Large intestine (tissue), 3 donors: Measurements from ENCODE around the gene DRC1. TPM values are rescaled to one million over a fixed set of nuclear protein-coding genes. Genes with fewer than 3 reads are reported as not detected.

Experiments
- DNase-seq, 2 donors: peaks; one replicate each; pipeline versions ENCODE4 v3.0.0 to v3.0.0-alpha.2; 2013
- H3K27ac ChIP-seq: one replicate; pipeline ENCODE4 v1.5.1; 2013; ENCODE audit warnings: low read length
- H3K27me3 ChIP-seq: 2 replicates; pipeline ENCODE4 v1.6.1; 2013; ENCODE audit warnings: low read length; ENCODE audit not compliant: control insufficient read depth, insufficient read depth
- H3K36me3 ChIP-seq: 2 replicates; pipeline ENCODE4 v1.6.1; 2013; ENCODE audit warnings: low read length; ENCODE audit not compliant: control insufficient read depth, insufficient read depth
- H3K4me1 ChIP-seq: one replicate; pipeline ENCODE4 v1.6.1; 2013; ENCODE audit warnings: low read length; ENCODE audit not compliant: control insufficient read depth, insufficient read depth
- H3K4me3 ChIP-seq: one replicate; pipeline ENCODE4 v1.5.1; 2013; ENCODE audit warnings: low read length
- H3K9me3 ChIP-seq: one replicate; pipeline ENCODE4 v1.6.1; 2013; ENCODE audit warnings: mild to moderate bottlenecking, low read depth, low read length, moderate library complexity; ENCODE audit not compliant: control insufficient read depth
- WGBS: methylation state at CpG from one replicate; pipeline ENCODE4 v1.1.5; 2013; ENCODE audit warnings: low lambda C conversion rate; ENCODE audit not compliant: insufficient coverage; 5-methylcytosine and 5-hydroxymethylcytosine counted together
- polyA plus RNA-seq: library from polyadenylated mRNA; unstranded; fragments of 120-200 nt; gene quantifications from one replicate; pipeline ENCODE4 v1.2.1, GENCODE V29; 2013

The DRC1 gene
- polyA plus RNA-seq, 1 donor = 0.76 TPM

DNA sequence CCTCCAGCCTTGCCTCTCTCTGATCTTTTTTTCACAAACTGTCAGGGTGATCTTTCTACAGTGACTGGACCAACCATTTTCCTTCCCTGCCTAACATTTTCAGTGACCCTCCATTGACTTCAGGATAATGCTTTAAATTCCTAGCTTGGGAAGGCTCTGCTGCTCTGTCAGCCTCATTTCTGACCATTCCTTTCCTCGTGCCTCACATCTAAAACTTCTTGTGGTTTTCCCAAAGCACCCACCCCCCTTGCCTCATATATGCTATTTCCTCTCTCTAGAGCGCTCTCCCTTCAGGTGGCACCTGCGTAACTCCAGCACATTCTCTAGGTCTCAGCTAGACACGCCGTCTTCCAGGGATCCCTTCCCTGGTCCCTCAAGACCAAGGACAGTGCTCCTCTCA is 37.2 kb downstream of the DRC1 start:
- Histone ChIP-seq H3K27me3 (no peaks in the 10 kb centered on the region), H3K27ac (peak overlapping the region; percentile 70), H3K36me3 (no peaks in the 10 kb centered on the region), H3K4me1 (peaks cover 13% of the 10 kb centered on the region), H3K4me3 (no peak overlapping the region), H3K9me3 (no peaks in the 10 kb centered on the region)
- WGBS = no CpG with 5 or more reads among the region's 5 CpGs
- no peak for DNase-seq

GRCh38 chr2:26442301-26442700 is 40.6 kb downstream of the DRC1 start:
- Histone ChIP-seq H3K36me3 (no peaks in the 10 kb centered on the region), H3K9me3 (peaks cover 2% of the 10 kb centered on the region), H3K4me3 (no peak overlapping the region), H3K27me3 (no peaks in the 10 kb centered on the region), H3K4me1 (peaks cover 13% of the 10 kb centered on the region), H3K27ac (peak overlapping the region; percentile 30)
- no CpG with 5 or more reads among the region's 2 CpGs for WGBS
- DNase-seq = no peak

- peak; percentile 25 to 72 for DNase-seq
- Histone ChIP-seq H3K9me3 (peaks cover 2% of the 10 kb centered on the region), H3K36me3 (no peaks in the 10 kb centered on the region), H3K27me3 (no peaks in the 10 kb centered on the region), H3K27ac (peak overlapping the region; percentile 30), H3K4me3 (no peak overlapping the region), H3K4me1 (peaks cover 13% of the 10 kb centered on the region)
- 40% methylated on average over 1 of the region's 3 CpGs for WGBS
Measured at GRCh38 chr2:26442707-26443106, 41.0 kb downstream of the DRC1 start.

DNA sequence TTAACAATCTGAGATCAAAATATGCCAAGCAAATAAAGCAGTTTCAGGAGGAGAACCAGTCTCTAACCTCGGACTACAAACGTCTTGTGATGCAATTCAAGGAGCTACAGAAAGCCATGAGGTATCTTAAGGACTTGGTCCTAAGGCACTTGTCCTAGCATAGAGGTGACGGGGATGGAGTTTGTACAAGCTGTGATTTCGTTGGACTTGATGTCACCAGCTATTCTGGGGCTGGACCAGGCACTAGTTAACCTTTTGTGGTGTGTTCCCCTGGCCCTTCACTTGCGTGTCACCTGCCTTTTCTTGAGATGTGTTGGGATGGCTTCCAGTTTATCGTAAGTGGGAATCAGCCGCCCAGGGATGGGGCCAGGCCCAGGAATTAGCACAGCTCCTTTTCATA is 42.5 kb downstream of the DRC1 start:
- H3K27ac ChIP-seq = no peak overlapping the region
- H3K9me3 ChIP-seq = peaks cover 2% of the 10 kb centered on the region
- no CpG with 5 or more reads among the region's 7 CpGs for WGBS
- H3K4me1 ChIP-seq = peaks cover 5% of the 10 kb centered on the region
- H3K27me3 ChIP-seq = no peaks in the 10 kb centered on the region
- no peaks in the 10 kb centered on the region for H3K36me3 ChIP-seq
- peak in 1 of 2 donors; percentile 5 for DNase-seq
- H3K4me3 ChIP-seq = no peak overlapping the region

- no CpG with 5 or more reads among the region's 9 CpGs for WGBS
- no peaks in the 10 kb centered on the region for H3K27me3 ChIP-seq
- no peak for DNase-seq
Measured at GRCh38 chr2:26448651-26449050, 46.9 kb downstream of the DRC1 start.

GRCh38 chr2:26449278-26450030 is 47.7 kb downstream of the DRC1 start:
- Histone ChIP-seq H3K27ac (no peak overlapping the region), H3K36me3 (no peaks in the 10 kb centered on the region), H3K27me3 (no peaks in the 10 kb centered on the region), H3K4me1 (peaks cover 3% of the 10 kb centered on the region), H3K4me3 (no peak overlapping the region), H3K9me3 (peaks cover 2% of the 10 kb centered on the region)
- no peak for DNase-seq
- WGBS = no CpG with 5 or more reads among the region's 10 CpGs

More at GRCh38 chr2:26448651-26449050, 46.9 kb downstream of the DRC1 start:
- Histone ChIP-seq H3K27ac (no peak overlapping the region), H3K36me3 (no peaks in the 10 kb centered on the region), H3K9me3 (peaks cover 2% of the 10 kb centered on the region), H3K4me3 (no peak overlapping the region), H3K4me1 (no peaks in the 10 kb centered on the region)

DNA sequence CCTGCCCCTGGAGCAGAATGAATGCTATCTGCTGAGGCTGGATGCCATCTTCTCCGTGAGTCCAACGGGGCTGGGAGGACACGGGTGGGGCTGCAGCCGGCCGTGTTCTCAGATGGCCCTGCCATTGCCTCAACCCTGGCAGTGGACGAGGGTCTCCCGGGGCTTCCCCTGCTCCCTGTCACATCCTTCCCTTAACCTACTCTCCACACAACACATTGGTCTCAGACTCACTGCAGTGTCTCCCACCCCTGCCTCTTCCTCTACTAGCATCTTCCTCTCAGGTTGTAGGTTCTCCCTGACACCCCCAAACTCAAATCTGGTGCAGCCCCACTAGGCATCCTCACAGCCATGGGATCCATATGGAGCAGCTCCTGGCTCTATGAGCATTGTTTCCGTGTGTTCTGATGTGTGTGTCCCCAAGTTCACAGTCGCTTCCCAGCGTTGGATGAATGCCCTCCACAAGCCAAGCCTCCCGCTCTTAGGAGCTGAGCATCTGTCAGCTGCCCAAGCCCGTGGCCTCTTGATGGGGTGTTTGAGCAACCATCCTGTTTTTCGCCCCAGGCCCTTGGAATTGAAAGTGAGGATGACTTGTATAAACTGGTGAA is 48.4 kb downstream of the DRC1 start:
- no CpG with 5 or more reads among the region's 13 CpGs for WGBS
- Histone ChIP-seq H3K36me3 (no peaks in the 10 kb centered on the region), H3K4me3 (no peak overlapping the region), H3K27me3 (no peaks in the 10 kb centered on the region), H3K27ac (no peak overlapping the region), H3K4me1 (peaks cover 10% of the 10 kb centered on the region), H3K9me3 (peaks cover 2% of the 10 kb centered on the region)
- DNase-seq = no peak

DNA sequence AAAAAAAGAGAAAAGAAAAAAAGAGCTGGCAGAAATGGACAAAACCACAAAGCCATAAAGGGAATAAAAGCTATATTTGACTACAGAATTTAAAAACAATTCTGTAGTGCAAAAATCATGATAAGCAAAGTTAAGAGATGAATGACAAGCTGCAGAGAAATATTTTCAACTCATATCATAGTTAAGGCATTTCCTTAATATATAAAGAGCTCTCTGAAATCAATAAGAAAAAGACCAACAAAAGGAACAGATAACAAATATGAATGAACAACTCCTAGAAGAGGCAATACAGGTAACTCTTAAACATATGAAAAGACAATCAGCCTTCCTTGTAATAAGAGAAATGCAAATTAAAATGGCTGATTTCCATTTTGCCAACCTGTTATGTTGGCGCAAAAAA is 50.0 kb downstream of the DRC1 start:
- Histone ChIP-seq H3K27ac (no peak overlapping the region), H3K36me3 (no peaks in the 10 kb centered on the region), H3K4me3 (no peak overlapping the region), H3K27me3 (no peaks in the 10 kb centered on the region), H3K9me3 (no peaks in the 10 kb centered on the region), H3K4me1 (peaks cover 25% of the 10 kb centered on the region)
- DNase-seq = no peak
- no CpG with 5 or more reads among the region's 1 CpG for WGBS

GRCh38 chr2:26453421-26454329 is 52.0 kb downstream of the DRC1 start:
- no peaks in the 10 kb centered on the region for H3K36me3 ChIP-seq
- H3K27me3 ChIP-seq = no peaks in the 10 kb centered on the region
- no peak for DNase-seq
- H3K27ac ChIP-seq = no peak overlapping the region
- peaks cover 44% of the 10 kb centered on the region for H3K4me1 ChIP-seq
- H3K4me3 ChIP-seq = no peak overlapping the region
- no CpG with 5 or more reads among the region's 11 CpGs for WGBS
- H3K9me3 ChIP-seq = no peaks in the 10 kb centered on the region

- no CpG with 5 or more reads among the region's 10 CpGs for WGBS
- Histone ChIP-seq H3K4me3 (no peak overlapping the region), H3K27ac (peak overlapping the region; percentile 99), H3K9me3 (no peaks in the 10 kb centered on the region), H3K4me1 (peaks cover 48% of the 10 kb centered on the region), H3K27me3 (no peaks in the 10 kb centered on the region), H3K36me3 (no peaks in the 10 kb centered on the region)
- no peak for DNase-seq
Measured at GRCh38 chr2:26454561-26455001, 52.9 kb downstream of the DRC1 start.
